GM19238 (cell line): ENCODE measurements around the gene CDC42BPA.

Source experiments
- DNase-seq: peaks from one replicate; pipeline ENCODE4 v3.0.0; 2011; ENCODE audit warnings: low spot score; ENCODE audit not compliant: insufficient read length

CDC42BPA gene

GRCh38 chr1:227213426-227213825, 104.9 kb downstream of the CDC42BPA start:
- DNase-seq, result no peak

GRCh38 chr1:227212164-227212563, 106.1 kb downstream of the CDC42BPA start:
- no peak for DNase-seq

- no peak for DNase-seq
Measured at GRCh38 chr1:227210604-227211003, 107.7 kb downstream of the CDC42BPA start.

- DNase-seq, result no peak
Measured at GRCh38 chr1:227197064-227197463, 121.2 kb downstream of the CDC42BPA start.

- DNase-seq, result no peak
Measured at GRCh38 chr1:227192163-227192562, 126.1 kb downstream of the CDC42BPA start.

GRCh38 chr1:227191607-227192006, 126.7 kb downstream of the CDC42BPA start:
- DNase-seq, result no peak

GRCh38 chr1:227190321-227190720, 128.0 kb downstream of the CDC42BPA start:
- no peak for DNase-seq

GRCh38 chr1:227185291-227185690, 133.0 kb downstream of the CDC42BPA start:
- no peak for DNase-seq

- no peak for DNase-seq
Measured at GRCh38 chr1:227182012-227182411, 136.3 kb downstream of the CDC42BPA start.

- DNase-seq, result no peak
Measured at GRCh38 chr1:227175611-227176010, 142.7 kb downstream of the CDC42BPA start.

GRCh38 chr1:227174164-227174563, 144.1 kb downstream of the CDC42BPA start:
- no peak for DNase-seq

GRCh38 chr1:227170361-227171166, 147.7 kb downstream of the CDC42BPA start:
- DNase-seq, result no peak

GRCh38 chr1:227169343-227169742, 148.9 kb downstream of the CDC42BPA start:
- no peak for DNase-seq

- no peak for DNase-seq
Measured at GRCh38 chr1:227167276-227168101, 150.8 kb downstream of the CDC42BPA start.

- no peak for DNase-seq
Measured at GRCh38 chr1:227166559-227166958, 151.7 kb downstream of the CDC42BPA start.

- DNase-seq, result no peak
Measured at GRCh38 chr1:227161470-227161869, 156.8 kb downstream of the CDC42BPA start.

- no peak for DNase-seq
Measured at GRCh38 chr1:227156520-227156919, 161.8 kb downstream of the CDC42BPA start.

GRCh38 chr1:227155688-227156087, 162.6 kb downstream of the CDC42BPA start:
- no peak for DNase-seq

- DNase-seq, result no peak
Measured at GRCh38 chr1:227155004-227155403, 163.3 kb downstream of the CDC42BPA start.

GRCh38 chr1:227152525-227152924, 165.8 kb downstream of the CDC42BPA start:
- no peak for DNase-seq

GRCh38 chr1:227140376-227140775, 177.9 kb downstream of the CDC42BPA start:
- no peak for DNase-seq

- no peak for DNase-seq
Measured at GRCh38 chr1:227136210-227136820, 182.0 kb downstream of the CDC42BPA start.
